GM18508 (cell line): ENCODE results near the gene GLRA3.
"Not testable (repeated sequence)": the region's sequence is repeated elsewhere in the genome, so short reads cannot be mapped to it uniquely, and the experiment has no call there.

Source experiments
- ATAC-seq: cut with Tn5 transposase; IDR thresholded peaks from one replicate; pipeline ENCODE4 v1.9.1; 2021; ENCODE audit warnings: moderate number of reproducible peaks; ENCODE audit not compliant: insufficient read depth, unreplicated experiment

GLRA3 gene

DNA sequence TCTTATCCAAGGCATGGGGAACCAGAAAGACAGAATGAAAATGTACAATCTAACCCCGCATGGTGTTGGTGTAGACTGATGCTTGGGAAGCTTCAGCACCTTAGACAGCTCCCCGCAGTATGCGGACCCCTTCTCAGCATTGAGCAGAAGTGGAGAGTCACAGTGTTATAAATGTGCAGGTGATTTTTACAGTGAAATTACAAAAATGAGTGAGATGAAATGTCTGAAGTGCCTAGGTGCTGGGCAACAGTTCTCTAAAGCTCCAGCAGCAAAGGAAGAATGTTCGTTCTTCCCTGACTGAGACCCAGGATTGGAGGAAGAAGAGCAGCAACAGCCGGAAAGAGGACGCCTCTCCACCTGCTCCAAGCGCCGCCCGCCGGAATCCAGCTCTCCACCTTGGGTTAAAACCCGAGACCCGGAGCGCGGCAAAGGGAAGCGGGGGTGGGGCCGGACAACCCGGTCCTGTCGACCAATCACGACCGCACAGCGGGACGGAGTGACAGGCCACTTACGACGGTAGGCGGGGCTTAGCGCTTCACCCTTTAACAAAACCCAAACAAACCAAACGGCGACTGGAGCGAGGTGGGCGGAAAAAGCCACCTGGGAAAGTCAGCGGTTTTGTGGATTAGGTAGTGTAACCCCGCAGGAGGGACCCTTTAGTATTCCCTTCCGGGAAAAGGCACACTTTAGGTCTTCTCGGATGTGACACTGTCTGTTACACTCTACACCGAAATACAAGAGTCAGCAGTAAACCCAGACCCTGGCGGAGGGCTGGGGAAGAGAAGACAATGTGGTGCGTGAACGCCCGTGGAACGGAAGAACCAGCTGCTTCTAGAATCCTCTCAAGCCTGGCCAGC, at the start of gene GLRA3:
GLRA3 (minus strand) TSS at position 403 of the 857 bp plus-strand sequence. CDS start 436 bp downstream, outside the sequence.
- ATAC-seq = peak; percentile 56

DNA sequence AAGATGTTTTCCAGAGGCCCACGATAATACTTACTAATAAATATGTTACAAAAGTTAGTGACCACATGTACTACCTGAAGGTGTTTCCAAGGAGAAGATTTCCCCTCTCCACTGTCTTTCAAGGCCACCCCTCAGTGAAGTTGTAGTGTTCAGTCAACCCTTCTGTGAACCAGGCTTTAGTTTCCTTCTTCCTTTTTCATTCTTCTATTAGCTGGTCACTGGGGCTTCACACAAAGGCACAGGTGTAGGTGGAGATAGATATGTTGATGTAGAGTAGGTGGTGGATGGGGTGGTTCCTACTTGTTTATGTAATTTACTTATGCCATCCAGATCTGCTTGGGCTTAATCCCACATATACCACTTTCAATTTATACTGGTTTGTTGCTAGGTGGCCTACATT, 45.9 kb upstream of the GLRA3 start:
- no peak for ATAC-seq

DNA sequence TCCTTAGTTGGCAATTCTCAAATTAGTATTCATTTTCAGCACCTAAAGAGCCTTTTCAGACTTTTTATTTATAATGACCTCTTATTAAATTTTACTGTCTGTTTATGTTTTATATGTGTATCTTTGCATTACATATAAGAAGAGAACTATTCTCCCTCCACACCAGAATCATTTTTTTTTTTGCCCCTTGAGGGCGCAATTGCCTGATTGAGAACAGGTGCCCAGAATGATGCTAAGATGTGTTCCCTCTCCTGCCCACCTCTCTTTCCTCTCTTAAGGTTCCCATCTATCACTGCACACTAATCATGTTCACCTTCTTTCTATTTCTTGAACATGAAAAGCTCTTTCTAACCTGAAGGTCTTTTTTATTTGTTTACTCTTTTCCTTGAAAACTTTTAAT, 44.9 kb upstream of the GLRA3 start:
- ATAC-seq = peak; percentile 66

DNA sequence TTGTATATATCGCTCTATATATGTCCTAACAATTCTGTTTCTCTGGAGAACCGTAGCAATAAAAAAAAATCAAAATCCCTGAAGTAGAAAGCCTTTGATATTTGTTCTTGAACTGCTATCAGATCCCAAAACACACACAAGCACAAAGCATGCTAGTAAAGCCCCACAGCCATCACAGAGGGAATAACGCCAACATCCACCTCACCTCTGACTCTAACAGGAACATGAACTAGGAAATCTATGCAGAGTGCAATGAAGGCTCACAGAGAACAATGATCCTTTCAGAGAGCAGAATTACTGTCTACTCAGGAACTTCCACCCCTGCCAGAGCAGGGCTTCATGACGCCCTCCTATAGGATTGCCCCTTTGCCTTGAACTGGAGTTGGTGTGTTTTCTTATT, 44.1 kb upstream of the GLRA3 start:
- not testable (repeated sequence) for ATAC-seq

DNA sequence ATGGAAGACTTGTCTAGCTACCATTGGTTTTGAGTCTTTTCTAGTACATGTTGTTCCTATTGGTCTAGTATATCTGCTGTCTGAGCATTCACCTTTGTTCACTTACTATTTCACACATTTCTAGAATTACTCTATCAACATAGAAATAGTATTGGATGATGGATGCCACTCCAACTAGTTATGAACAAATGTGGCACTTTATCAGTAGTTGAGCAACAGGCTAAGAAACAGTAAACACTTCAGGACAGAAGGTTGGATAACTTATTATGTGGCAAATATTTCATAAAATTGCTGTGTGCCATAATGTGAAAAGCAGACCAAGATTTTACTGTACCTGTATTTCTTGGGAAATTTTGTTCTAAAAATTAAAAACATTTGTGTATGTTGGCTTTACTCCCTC, 42.4 kb upstream of the GLRA3 start:
- no peak for ATAC-seq

DNA sequence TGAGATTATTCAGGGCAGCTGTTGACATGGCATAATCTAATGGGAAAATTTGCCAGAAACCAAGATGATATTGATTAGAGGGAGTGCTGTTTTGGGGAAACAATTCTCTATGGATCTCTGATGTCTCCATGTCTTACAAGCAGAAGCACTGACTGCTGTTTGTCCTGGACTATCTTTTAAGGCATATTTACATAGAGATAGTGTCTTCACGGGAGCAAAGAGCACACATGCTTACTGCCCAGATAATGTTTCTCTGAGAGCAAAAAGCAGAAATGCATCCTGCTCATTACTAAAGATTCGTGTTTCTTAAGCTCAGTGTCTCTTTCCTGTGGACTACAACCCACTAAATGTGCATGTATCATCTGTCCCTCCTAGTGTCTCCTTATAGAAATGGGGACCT, 41.3 kb upstream of the GLRA3 start:
- ATAC-seq = no peak

DNA sequence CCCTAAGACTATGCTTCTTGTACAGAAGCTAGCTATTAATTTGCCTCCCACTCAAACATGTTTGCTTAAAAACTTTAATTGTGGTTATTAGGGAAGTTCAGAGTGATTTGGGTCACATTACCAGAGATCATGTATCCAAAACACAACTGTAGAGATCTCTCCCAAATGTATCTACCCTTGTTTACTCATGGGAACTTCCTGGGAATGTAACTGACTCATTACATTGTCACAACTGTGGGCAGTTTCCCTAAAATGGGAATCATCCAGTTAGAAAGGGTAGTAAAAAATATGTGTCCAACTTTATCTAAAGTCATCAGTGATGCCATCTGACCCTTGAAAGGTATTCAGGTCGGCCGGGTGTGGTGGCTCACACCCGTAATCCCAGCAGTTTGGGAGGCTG, 40.3 kb upstream of the GLRA3 start:
- no peak for ATAC-seq

DNA sequence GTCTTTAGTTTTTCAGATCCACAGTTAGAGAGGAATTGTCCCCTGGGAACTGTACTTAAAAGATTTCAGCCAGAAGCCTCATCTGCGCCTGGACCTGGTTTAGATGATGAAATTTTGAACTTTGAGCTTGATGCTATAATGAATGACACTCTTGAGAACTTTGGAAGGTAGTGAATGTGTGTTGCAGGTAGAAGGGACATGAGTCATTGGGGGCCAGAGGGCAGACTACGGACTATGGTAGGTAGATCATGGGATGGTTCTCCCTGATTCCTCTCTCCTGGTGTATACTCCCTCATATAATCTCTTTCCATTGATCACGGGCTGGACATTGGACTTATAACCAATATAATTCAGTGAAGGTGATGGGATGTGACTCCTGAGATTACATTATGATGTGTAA, 38.9 kb upstream of the GLRA3 start:
- no peak for ATAC-seq

DNA sequence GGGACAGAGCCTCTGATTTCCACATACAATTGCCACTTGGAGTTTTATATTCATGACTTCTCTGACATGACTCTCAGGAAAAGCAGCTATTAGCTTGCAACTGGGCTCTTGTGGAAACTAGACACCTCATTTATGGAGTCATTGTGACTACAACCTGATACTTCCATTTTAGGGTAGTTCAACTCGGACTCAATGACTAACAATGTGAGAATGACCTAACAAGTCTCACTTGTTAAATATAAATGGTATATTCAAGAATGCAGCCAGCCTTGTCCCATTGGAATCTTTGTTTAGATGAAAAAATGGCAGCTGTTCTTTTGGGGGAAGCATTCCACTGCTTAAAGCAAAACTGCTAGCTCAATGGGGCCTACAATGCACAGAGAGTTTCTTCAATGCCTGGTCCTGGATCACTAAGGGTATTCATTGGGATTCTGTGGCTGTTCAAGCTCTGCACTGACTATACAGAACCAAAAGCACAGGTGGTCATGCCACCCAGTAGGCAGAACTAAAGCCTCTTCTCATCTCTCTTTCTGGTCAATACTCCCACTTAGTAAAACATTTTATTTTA, 36.5 kb upstream of the GLRA3 start:
- no peak for ATAC-seq

DNA sequence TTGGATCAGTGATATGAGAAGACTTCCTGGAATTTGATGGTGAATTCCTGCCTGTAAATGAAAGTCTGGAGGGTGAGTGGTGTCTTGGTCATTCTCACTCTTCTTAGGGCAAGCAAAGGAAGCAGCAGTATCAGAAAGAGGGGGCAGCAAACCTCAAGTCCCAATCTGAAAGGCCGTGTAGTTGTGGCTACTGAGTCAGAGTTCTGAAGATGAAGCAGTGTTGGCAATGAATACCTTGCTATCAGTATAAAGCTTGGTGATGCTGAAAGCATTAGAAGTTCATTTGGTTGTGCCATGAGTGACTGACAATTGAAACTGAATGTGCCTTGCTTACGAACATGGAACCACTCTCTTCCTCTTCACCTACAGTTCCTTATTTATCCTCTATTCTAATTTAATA, 35.0 kb upstream of the GLRA3 start:
- ATAC-seq = no peak

DNA sequence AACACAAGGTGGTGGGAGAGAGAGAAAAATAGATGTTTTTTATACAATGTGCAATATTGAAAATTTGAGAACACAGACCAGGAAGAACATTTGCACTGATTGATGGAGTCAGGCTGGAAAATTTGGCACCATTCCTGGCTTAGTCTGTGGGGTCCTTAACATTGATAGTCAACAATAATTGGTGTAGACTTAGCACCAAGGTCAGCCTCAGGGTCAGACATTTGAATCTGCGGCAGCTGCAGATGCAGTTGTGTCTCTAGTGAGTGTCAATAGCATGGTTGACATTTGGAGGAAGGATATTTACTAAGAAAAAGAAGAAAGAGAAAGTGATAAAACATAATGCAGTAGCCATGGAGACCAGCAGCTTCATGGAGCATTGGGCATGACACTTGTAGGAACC, 31.5 kb upstream of the GLRA3 start:
- no peak for ATAC-seq

DNA sequence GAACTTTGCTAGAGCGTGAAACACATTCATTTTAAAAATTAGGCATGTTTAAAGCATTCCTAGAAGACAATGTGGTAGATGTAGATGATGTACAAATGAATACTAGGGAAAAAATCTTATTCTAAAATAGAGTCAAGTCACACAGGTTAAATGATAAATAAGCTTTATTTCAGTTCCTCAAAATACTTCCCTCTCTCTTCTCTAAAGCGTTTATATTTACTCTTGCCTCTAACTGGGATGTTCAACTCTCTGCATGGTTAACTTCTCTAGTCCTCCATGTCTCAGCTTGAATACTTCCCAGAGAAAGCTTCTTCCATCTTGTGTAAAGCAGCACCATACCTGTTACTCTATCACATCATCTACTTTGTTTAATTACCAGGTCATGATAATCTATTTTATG, 30.9 kb upstream of the GLRA3 start:
- peak; percentile 67 for ATAC-seq

DNA sequence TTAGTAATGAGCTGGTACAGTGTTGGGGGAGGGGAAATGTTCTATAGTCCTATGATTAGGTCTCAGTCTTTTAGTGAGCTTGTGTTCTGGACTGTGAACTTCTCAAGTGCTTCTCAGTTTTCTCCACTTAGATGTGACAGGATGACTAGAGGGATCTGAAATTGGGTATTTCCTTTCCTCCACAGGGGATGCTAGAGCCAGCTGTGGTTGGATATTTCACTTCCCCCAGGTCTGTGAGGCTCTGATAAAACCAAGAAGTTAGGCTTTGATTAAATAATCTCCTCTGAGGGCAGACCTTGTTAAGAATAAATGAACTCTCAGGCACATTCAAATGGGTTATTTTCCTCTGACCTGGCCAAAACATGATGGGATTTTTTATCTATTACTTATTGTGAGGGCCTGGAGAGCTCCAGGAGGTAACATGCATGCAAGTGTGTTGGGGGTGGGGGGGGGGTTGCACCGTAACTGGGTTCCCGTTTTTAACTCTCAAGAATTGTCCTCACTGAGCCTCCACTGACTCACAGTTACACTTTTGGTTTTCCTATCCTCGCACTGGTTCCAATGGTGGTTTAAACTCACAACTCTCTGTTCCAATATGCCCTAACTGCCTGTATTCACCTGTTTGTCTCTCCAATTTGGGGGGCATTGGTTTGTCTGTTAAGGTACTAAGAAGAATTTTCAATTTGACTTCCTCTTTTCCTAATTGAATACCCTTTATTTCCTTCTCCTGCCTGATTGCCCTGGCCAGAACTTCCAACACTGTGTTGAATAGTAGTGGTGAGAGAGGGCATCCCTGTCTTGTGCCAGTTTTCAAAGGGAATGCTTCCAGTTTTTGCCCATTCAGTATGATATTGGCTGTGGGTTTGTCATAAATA, 28.1 kb upstream of the GLRA3 start:
- no peak for ATAC-seq

DNA sequence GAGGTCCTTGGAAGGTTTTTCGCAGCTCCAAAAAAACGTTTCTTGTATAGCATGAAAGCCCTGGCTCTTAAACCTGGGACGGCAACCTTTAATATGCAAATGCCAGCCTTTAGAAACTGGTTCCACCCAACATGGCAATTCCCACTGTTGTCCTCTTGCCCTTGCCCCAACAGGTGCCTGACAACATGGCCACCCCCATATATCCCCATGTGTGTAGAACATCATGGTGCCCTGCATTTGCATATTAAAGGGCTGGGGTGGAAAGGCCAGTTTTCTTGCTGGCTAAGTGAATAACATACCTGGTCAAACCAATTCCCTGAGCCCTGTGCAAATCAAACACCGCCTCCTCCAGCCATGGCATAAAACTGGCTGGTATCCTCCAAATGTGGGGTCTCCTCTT, 26.0 kb upstream of the GLRA3 start:
- no peak for ATAC-seq

DNA sequence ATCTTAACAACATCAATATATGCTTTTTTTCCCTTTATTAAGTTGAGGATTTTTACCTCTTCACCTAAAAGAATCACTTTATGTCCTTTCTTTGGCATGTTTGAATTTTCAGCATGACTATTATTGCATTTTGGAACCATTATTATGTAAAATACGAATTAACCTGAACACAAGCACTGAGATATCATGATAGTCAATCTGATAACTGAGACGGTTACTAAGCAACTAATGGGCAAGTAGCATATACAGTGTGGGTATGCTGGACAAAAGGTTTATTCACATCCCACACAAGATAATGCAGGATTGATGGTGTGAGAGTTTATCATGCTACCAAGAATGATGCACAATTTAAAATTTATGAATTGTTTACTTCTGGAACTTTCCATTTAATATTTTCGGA, 24.6 kb upstream of the GLRA3 start:
- ATAC-seq = no peak

DNA sequence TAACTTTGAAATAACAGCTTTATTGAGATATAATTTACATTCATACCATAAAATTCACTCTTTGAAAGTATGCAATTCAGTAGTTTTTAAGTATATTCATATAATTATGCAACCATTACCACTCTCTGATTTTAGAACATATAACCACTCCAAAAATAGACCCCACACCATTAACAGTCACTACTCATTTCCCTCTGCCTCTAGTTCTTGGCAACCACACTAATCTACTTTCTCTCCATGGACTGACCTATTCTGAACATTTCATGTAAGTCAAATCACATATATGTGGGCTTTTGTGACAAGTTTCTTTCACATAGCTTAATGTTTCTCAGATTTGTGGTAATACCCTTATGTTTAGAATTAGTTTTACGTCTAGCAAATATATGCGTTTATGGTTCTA, 19.5 kb upstream of the GLRA3 start:
- no peak for ATAC-seq

DNA sequence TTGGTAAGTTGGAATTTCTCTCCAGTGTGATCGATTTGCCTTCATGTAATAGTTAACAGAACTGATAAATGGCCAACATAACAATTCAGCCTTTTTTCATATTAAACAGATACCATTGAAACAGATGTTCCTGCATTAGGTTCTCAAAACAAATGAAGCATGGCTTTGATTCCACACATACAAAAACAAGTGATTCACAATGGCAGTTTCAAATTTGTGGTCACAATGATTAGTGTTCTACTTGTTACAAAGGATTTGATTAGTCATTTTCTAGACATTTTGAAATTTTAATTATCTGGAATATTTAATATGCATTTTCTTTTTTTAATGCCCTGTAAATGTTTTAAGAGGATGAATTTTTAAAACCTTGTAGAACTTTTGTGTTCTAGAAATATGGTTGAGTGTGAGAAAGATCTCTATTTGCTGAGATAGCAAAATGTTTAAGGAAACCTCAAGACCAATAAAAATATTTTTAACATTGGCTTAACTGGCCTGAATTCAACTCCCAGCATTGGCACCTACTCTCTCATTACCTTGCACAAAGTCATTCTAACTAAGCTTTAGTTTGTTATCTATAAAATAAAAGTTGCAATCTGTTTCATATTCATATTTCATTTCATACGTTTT, 18.9 kb upstream of the GLRA3 start:
- no peak for ATAC-seq

DNA sequence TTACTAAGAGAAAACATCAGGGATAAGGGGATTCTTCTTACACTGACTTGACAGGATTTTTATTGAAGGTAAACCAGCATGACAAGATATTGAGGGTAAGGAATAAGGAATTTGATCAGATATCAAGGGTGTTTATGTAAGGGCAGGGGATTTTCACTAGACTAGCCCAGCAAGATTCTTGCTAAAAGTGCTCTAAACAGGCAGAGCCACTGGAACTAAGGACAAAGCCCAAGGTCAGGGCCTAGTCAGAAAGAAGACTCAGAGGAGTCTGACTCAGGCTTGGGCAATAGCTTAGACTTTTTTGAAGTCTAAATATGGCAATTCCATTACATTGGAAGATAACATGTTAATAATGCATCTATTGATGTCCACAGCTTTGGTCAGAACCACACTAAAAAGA, 6.5 kb upstream of the GLRA3 start:
- no peak for ATAC-seq

DNA sequence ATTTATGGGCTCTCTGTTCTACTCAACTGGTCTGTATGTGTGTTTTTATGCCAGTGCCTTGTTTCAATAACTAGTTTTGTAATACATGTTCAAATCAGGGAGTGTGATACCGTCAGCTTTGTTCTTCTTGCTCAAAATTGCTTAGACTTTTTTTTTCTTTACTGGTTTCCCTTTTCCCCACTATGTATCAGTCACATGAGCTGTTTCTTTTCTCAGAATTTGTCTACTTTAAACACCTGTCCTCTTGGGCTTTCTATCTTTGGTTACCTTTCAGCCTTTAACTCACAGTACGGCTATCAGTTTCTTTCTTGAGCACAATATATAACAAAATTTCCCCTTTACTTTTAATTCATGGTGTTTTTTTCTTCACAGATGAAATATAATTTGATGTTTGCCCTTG, 5.4 kb upstream of the GLRA3 start:
- no peak for ATAC-seq

DNA sequence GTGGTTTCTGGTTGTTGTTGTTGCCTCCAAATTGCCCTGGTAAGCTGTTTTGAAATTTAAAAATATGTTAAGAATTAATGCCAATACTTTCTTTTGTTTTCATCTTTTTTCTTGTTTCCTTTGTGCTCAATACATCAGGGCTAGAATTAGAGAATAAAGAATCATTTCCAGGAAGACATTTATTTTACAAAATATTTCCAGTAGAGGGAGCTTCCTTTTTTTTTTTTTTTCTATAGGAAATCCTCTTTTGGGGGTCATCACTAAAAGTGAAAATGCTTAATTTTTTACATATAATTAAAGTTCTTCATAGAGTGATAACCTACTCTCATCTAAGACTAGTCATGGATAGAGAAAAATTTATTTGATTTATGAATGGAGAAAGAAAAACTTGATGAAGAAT, 2.4 kb downstream of the GLRA3 start:
- ATAC-seq = no peak

DNA sequence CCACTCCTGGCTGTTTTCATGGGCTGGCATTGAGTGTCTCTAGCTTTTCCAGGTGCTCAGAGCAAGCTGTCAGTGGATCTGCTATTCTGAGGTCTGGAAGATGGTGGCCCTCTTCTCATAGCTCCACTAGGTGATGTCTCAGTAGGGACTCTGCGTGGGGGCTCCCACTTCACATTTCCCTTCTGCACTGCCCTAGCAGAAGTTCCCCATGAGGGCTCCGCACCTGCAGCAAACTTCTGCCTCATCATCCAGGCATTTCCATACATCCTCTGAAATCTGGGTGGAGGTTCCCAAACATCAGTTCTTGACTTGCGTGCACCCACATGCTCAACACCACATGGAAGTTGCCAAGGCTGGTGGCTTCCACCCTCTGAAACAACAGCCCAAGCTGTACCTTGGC, 13.8 kb downstream of the GLRA3 start:
- no peak for ATAC-seq
